Epithelial cell of proximal tubule (primary cell): Measurements from ENCODE around the gene KCTD13. TPM values are rescaled to one million over a fixed set of nuclear protein-coding genes. Genes with fewer than 3 reads are reported as not detected.

ENCODE experiments used
- DNase-seq: peaks from one replicate; pipeline ENCODE4 v3.0.0-alpha.2; 2011; ENCODE audit warnings: low read depth
- H3K4me3 ChIP-seq: 2 replicates; pipeline ENCODE4 v1.5.1; 2011; ENCODE audit warnings: low read depth, mild to moderate bottlenecking, low read length
- CTCF ChIP-seq: conservative IDR thresholded peaks from 2 replicates; pipeline ENCODE4 v1.5.1; 2012; ENCODE audit warnings: low read depth, mild to moderate bottlenecking, low read length
- total RNA-seq: library from RNA; depleted of rRNA; stranded (reverse); fragments of >200 nt; gene quantifications from 2 replicates; pipeline ENCODE4 v1.2.3, GENCODE V29; 2015

Gene KCTD13
- total RNA-seq, 1 donor from 2014 or later: 17.4 TPM

GRCh38 chr16:29898804-29899515 is 27.1 kb downstream of the KCTD13 start:
- H3K4me3 ChIP-seq: peak overlapping the region; percentile 63
- no peak for TF ChIP-seq CTCF
- no peak for DNase-seq

GRCh38 chr16:29898135-29898803 is 27.8 kb downstream of the KCTD13 start:
- TF ChIP-seq CTCF: no peak
- no peak for DNase-seq
- peak overlapping the region; percentile 63 for H3K4me3 ChIP-seq

DNA sequence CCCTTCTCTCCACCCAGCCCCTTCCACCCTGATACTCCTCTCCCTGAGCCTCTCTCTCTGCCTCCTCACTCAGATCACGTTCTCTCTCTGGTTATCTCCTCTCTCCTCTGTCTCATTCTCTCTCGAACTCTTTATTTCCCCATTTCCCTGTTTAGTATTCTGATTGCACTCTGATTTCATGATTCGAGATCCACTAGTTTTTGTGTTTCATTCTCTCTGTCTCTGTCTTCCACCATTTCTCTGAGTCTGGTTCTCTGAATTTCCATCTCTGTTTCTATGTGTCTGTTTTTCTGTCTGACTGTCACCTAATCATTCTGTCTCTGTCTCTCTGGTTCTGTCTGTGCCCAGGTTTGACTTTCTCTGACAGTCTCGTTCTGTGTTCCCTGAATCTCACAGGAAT is 28.7 kb downstream of the KCTD13 start:
- DNase-seq: no peak
- TF ChIP-seq CTCF: no peak
- no peak overlapping the region for H3K4me3 ChIP-seq

DNA sequence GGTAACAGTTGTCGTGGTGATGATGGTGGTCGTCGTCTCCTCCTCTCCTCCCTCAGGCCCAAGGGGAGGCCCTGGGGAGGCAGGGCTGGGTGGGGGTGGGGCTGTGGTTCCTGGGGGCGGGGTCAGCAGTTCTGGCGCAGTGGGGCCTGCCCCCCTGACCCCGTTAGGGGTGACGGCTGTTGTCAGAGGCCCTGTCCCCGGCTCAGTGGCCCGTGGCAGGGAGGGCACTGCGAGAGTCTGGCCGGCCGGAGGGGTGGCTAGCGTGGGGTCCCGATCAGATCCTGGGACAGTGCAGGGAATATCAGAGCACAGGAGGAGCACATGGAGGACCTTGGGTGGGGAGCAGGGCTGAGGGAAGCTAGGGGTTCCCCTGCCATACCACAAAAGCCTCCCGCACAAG is 29.2 kb downstream of the KCTD13 start:
- TF ChIP-seq CTCF: no peak
- no peak for DNase-seq
- H3K4me3 ChIP-seq: no peak overlapping the region

- no peak overlapping the region for H3K4me3 ChIP-seq
- DNase-seq: no peak
- no peak for TF ChIP-seq CTCF
Measured at GRCh38 chr16:29894352-29894751, 31.7 kb downstream of the KCTD13 start.

- no peak overlapping the region for H3K4me3 ChIP-seq
- DNase-seq: no peak
- TF ChIP-seq CTCF: no peak
Measured at GRCh38 chr16:29893553-29893952, 32.5 kb downstream of the KCTD13 start.

GRCh38 chr16:29892458-29892813 is 33.6 kb downstream of the KCTD13 start:
- no peak for DNase-seq
- no peak overlapping the region for H3K4me3 ChIP-seq
- no peak for TF ChIP-seq CTCF
